HTR-8/SVneo (cell line): Measurements from ENCODE around the gene OR51M1.

ENCODE experiments used
- DNase-seq: peaks from one replicate; pipeline ENCODE4 v3.0.0; 2011; ENCODE audit warnings: low spot score, mixed read lengths; ENCODE audit not compliant: insufficient read length
- FAIRE-seq: peaks from 2 replicates; lab custom pipeline; 2011; peaks lifted over from hg19 to GRCh38; lab: Jason Lieb, UNC

OR51M1 gene

DNA sequence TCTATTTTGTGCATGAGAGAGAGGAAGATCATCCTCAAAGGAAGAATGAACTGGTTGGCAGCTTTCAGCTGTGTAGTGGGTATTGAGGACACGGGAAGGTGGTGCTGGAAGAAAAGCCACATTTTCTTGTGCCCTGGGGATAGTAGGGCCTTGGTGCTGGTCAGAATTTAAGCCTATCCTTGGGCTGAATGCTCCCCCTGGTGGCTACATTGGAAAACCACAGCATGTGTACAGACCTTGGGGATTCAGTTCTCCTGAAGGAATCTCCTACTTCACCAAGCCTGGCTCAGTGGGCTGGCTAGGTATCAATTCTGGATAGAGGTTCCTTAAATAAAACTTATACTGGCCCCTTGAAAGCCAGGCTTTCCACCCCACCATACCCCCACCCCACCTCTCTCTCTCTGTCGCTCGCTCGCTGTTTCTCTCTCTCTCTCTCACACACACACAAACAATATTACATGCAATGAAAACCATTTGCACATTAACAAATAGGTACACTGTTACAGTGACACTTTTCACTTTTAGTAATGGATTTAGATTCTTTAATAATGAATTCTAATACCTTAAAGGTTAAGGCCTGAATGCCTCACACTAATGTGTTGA is 2.8 kb upstream of the OR51M1 start:
- FAIRE-seq (no peak), DNase-seq (peak; percentile 33)

- DNase-seq (no peak), FAIRE-seq (no peak)
These were observed 723 bp downstream of the OR51M1 start for GRCh38 chr11:5384335-5384734.

GRCh38 chr11:5390210-5390609 is 6.6 kb downstream of the OR51M1 start:
- DNase-seq (no peak), FAIRE-seq (no peak)

- no peak for DNase-seq
- no peak for FAIRE-seq
These were observed 10.5 kb downstream of the OR51M1 start for GRCh38 chr11:5394091-5394490.

GRCh38 chr11:5398936-5399335 is 15.3 kb downstream of the OR51M1 start:
- DNase-seq, result no peak
- FAIRE-seq, result no peak

DNA sequence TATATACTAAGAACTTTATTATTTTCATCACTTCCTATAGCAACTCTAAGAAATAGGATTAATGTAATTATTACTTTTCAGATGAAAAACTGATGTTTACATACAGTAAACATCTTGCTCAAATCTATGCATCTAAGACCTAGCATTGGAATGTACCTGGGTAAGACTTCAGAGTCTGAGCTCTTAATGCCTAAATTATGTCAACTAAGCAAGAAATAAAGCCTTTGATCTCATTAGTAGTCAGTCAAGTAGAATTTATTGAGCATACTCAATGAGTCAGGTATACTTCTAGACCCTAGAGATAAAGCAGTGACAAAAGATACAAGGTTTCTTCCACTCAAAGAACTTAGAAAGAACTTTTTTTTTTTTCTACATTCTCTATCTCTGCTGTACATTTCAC is 21.6 kb downstream of the OR51M1 start:
- DNase-seq (no peak), FAIRE-seq (no peak)

DNA sequence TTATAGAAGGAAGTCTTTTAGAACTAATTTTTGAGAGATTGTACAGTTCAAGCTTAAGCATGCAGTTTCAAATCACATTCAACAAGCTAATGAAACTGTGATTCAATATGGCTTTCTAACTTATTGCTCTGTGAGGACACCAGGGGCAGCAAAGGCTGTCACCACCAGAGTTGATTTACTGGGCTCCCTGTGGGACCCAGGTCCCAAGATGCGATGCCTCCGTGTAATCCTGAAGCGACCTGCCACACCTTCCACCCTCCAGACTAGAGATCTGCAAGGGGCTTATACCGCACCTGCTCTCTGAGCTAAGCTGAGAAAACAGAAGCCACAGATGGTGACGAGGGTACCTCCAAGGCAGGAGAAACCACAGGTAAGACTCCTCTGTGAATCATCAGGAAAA is 37.4 kb downstream of the OR51M1 start:
- no peak for FAIRE-seq
- DNase-seq, result no peak

DNA sequence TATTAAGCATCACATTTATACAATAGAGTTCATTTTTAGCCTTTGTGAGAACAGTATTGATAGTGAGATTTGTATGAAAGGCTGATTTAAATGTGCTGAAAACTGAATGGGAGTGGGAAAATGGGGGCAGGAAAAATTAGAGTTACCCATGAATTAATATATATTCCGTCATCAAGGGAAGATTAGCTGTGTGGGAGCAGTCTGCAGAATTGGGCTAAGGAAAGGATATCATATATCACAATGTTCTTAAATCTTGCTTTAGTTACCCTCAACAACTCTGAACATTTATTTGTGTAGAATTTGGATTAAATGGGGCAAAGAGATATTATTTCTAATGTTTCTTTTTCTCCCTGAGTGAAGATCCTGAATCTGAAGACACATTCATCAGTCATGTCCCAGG is 38.2 kb downstream of the OR51M1 start, which contains the start of gene OR51Q1:
Gene OR51Q1 (plus strand): TSS at position 301 of the 400 bp plus-strand sequence. CDS start 90 bp downstream, at position 391.
- DNase-seq (no peak), FAIRE-seq (no peak)

- DNase-seq (no peak), FAIRE-seq (no peak)
These were observed 39.5 kb downstream of the OR51M1 start for GRCh38 chr11:5423131-5423530.

DNA sequence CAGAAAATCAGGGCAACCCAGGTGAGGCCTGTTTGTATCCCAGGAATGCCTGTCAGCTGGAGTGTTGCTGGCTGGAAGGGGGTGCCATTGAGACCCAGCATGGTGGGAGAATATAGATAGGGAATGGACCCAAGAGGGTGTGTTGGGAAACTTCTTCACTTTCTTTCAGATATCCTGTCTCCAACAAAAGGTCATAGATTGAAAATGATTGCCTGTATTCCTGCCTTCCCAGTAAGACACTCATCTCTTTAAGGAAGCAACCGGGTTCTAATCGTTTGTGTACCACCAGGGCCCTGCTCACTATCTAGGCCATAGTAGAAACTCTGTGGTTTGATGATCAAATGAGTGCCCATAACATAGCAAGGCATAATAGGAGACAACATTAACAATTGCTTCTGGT is 57.8 kb downstream of the OR51M1 start, which contains the start of gene OR51I1:
Gene OR51I1 (minus strand): TSS at position 101 of the 400 bp plus-strand sequence. CDS start 0 bp downstream, at position 101.
- FAIRE-seq (no peak), DNase-seq (no peak)
